Activated CD8-positive, alpha-beta T cell treated with anti-CD3 and anti-CD28 coated beads, Interleukin-2, amount 10 ng/mL, durations not matched to agents 7 days and 5 days (primary cell): ENCODE data around the gene ARRDC2. TPM values are rescaled to one million over a fixed set of nuclear protein-coding genes. Genes with fewer than 3 reads are reported as not detected.

Experiments
- ATAC-seq: fragments of 150-1000 bp; cut with Tn5 transposase; one replicate; pipeline ENCODE4 v1.10.0; 2021; ENCODE audit warnings: moderate library complexity
- CTCF ChIA-PET: fragments of 350-600 bp; sonication (Branson Sonifier 250); formaldehyde crosslinking; loops from one replicate; lab custom pipeline; 2021; ENCODE audit warnings: antibody characterized with exemption; lab: Charles Lee
- POLR2A ChIA-PET: fragments of 350-600 bp; sonication (Branson Sonifier 250); formaldehyde crosslinking; loops from one replicate; lab custom pipeline; 2021; ENCODE audit warnings: antibody characterized with exemption; lab: Charles Lee
- DNase-seq: peaks from one replicate; pipeline ENCODE4 v3.0.0-alpha.2; 2020
- H3K27ac Mint-ChIP-seq: one replicate; pipeline ENCODE4 v1.8.0; 2021; ENCODE audit warnings: mild to moderate bottlenecking, mixed read lengths
- H3K27me3 Mint-ChIP-seq: one replicate; pipeline ENCODE4 v1.8.0; 2021; ENCODE audit warnings: low read depth, mixed read lengths
- H3K36me3 Mint-ChIP-seq: one replicate; pipeline ENCODE4 v1.8.0; 2021; ENCODE audit warnings: low read depth, mixed read lengths
- H3K4me1 Mint-ChIP-seq: one replicate; pipeline ENCODE4 v1.8.0; 2021; ENCODE audit warnings: low read depth, mixed read lengths
- H3K4me3 Mint-ChIP-seq: one replicate; pipeline ENCODE4 v1.8.0; 2021; ENCODE audit warnings: mild to moderate bottlenecking, mixed read lengths
- H3K9me3 Mint-ChIP-seq: one replicate; pipeline ENCODE4 v1.8.0; 2022; ENCODE audit warnings: mixed read lengths; ENCODE audit not compliant: insufficient read depth
- total RNA-seq, 2 experiments: library from RNA; stranded (reverse); gene quantifications; one replicate each; pipeline ENCODE4 v1.2.3, GENCODE V29; 2021

ARRDC2 gene
- total RNA-seq, 2 experiments from 2014 or later = 33.8 to 34.2 TPM

DNA sequence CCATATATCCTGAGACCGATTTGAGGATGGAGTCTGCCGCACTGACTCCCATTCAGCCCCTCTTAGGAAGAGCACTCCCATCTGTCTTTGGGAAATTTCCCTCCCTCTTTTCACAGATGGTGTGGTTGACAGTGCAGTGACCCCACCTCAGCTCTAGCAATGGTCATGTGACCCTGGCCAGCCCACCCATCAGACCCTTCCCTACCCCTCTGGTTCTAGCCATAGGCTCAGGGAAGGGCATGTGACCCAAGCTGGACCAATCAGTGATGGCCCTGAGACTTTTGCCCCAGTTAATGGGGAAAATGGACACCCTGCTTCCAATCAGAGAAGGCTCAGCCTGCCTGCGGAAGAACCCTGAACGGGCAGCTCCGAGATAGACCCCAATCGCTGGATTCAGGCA lies 52.5 kb downstream of the ARRDC2 start:
- Mint-ChIP-seq H3K36me3 (peaks cover 34% of the 10 kb centered on the region), H3K9me3 (no peaks in the 10 kb centered on the region), H3K4me1 (peaks cover 11% of the 10 kb centered on the region), H3K27me3 (no peaks in the 10 kb centered on the region), H3K27ac (no peak overlapping the region), H3K4me3 (no peak overlapping the region)
- DNase-seq (no peak), ATAC-seq (no peak)
- ChIA-PET POLR2A (no interaction called here), CTCF (interaction anchor here (1.0 to 8.7 kb wide), 4 partner anchors 15 to 115 kb away, joined by 3 to 115 read pairs (median 26); partner anchors contain the start of gene ARRDC2)

- no peak overlapping the region for H3K4me3 Mint-ChIP-seq
- H3K9me3 Mint-ChIP-seq = no peaks in the 10 kb centered on the region
- no peaks in the 10 kb centered on the region for H3K27me3 Mint-ChIP-seq
- peaks cover 11% of the 10 kb centered on the region for H3K4me1 Mint-ChIP-seq
- POLR2A ChIA-PET = interaction anchor here (0.8 to 1.2 kb wide), 2 partner anchors 17 to 53 kb away, joined by 3 read pairs; no protein-coding TSS in a partner anchor
- ATAC-seq (no peak), DNase-seq (no peak)
- CTCF ChIA-PET = interaction anchor here (0.9 to 8.7 kb wide), 5 partner anchors 55 to 203 kb away, joined by 3 to 115 read pairs (median 3); partner anchors contain the start of genes ARRDC2 and RPL18A
- H3K27ac Mint-ChIP-seq = no peak overlapping the region
- peaks cover 37% of the 10 kb centered on the region for H3K36me3 Mint-ChIP-seq
Measured at GRCh38 chr19:18062028-18062427, 54.1 kb downstream of the ARRDC2 start.

GRCh38 chr19:18063463-18063862 lies 55.5 kb downstream of the ARRDC2 start:
- no peak overlapping the region for H3K4me3 Mint-ChIP-seq
- H3K27ac Mint-ChIP-seq = no peak overlapping the region
- H3K36me3 Mint-ChIP-seq = peaks cover 37% of the 10 kb centered on the region
- peaks cover 4% of the 10 kb centered on the region for H3K4me1 Mint-ChIP-seq
- ATAC-seq (no peak), DNase-seq (no peak)
- H3K9me3 Mint-ChIP-seq = no peaks in the 10 kb centered on the region
- ChIA-PET POLR2A (no interaction called here), CTCF (interaction anchor here (0.6 kb wide), 1 partner anchor 187 kb away, joined by 3 read pairs; no protein-coding TSS in a partner anchor)
- no peaks in the 10 kb centered on the region for H3K27me3 Mint-ChIP-seq

Other genes starting within 250 kb of the ARRDC2 start
- under 1 TPM in 1 of 2 experiments, not detected in 1; 0.13 TPM for gene B3GNT3, start 213.0 kb upstream of the ARRDC2 start, total RNA-seq
- gene INSL3, start 186.7 kb upstream of the ARRDC2 start, total RNA-seq = 1 to 10 TPM; 5.0 to 6.4 TPM
- 100 to 1,000 TPM; 125 to 127 TPM for gene JAK3, start 160.2 kb upstream of the ARRDC2 start, total RNA-seq
- gene RPL18A, start 148.3 kb upstream of the ARRDC2 start, total RNA-seq = 1,000 to 10,000 TPM; 2,078 to 2,184 TPM
- gene SLC5A5, start 136.2 kb upstream of the ARRDC2 start, total RNA-seq = 1 to 10 TPM; 1.5 to 1.8 TPM
- gene CCDC124, start 75.2 kb upstream of the ARRDC2 start, total RNA-seq = 10 to 100 TPM; 85.8 to 88.0 TPM
- not detected for gene KCNN1, start 41.1 kb upstream of the ARRDC2 start, total RNA-seq
- 10 to 100 TPM; 75.2 to 78.6 TPM for gene IL12RB1, start 78.8 kb downstream of the ARRDC2 start, total RNA-seq
- 10 to 100 TPM; 22.9 to 25.1 TPM for gene MAST3, start 89.6 kb downstream of the ARRDC2 start, total RNA-seq
- 1 to 10 TPM; 7.8 to 9.2 TPM for gene PIK3R2, start 145.0 kb downstream of the ARRDC2 start, total RNA-seq
- 10 to 100 TPM; 67.4 to 72.3 TPM for gene IFI30, start 165.6 kb downstream of the ARRDC2 start, total RNA-seq
- gene MPV17L2, start 185.0 kb downstream of the ARRDC2 start, total RNA-seq = 10 to 100 TPM in 1 of 2 experiments, 1 to 10 TPM in 1; 9.2 to 10.9 TPM
- gene RAB3A, start 195.9 kb downstream of the ARRDC2 start, total RNA-seq = 1 to 10 TPM; 5.6 to 6.2 TPM
- gene PDE4C, start 218.3 kb downstream of the ARRDC2 start, total RNA-seq = under 1 TPM in 1 of 2 experiments, not detected in 1; 0.08 TPM